ENCODE data around the gene EIF2AK2. TPM values are rescaled to one million over a fixed set of nuclear protein-coding genes. Genes with fewer than 3 reads are reported as not detected.

EIF2AK2 gene
- total and polyA plus RNA-seq, 12 donors, result 5.6 to 48.5 (median 33.6) TPM

- intact Hi-C loops (cut with DNase I), result no loop called here
- no peaks in the 10 kb centered on the region for H3K9me3 ChIP-seq (replicated peaks in 1 of 3)
- H3K4me1 ChIP-seq (replicated peaks in 1 of 2), result peaks cover 0 to 7% of the 10 kb centered on the region in 2 donors
- TF ChIP-seq CTCF (IDR thresholded peaks at IDR 0.05), result no peak
- no peak for TF ChIP-seq POLR2A (IDR thresholded peaks at IDR 0.05)
- DNase-seq, result no peak
- 72 to 87% (median 80%) methylated on average over 5 of the region's 5 CpGs for WGBS, 4 donors
- H3K36me3 ChIP-seq (replicated peaks in 1 of 2), result peaks cover 0 to 43% of the 10 kb centered on the region in 2 donors
- no peak overlapping the region for H3K27ac ChIP-seq
- H3K27me3 ChIP-seq, result no peaks in the 10 kb centered on the region
- no peak overlapping the region for H3K4me3 ChIP-seq
Measured at GRCh38 chr2:37091873-37092272, 64.9 kb downstream of the EIF2AK2 start.

- H3K4me1 ChIP-seq (replicated peaks in 1 of 2), result peaks cover 8 to 12% of the 10 kb centered on the region in 2 donors
- DNase-seq, result no peak
- intact Hi-C loops (cut with DNase I), result no loop called here
- H3K36me3 ChIP-seq (replicated peaks in 1 of 2), result peaks cover 0 to 34% of the 10 kb centered on the region in 2 donors
- H3K4me3 ChIP-seq, result no peak overlapping the region
- no peak overlapping the region for H3K27ac ChIP-seq
- H3K27me3 ChIP-seq, result no peaks in the 10 kb centered on the region
- no peak for TF ChIP-seq CTCF (IDR thresholded peaks at IDR 0.05)
- TF ChIP-seq POLR2A (IDR thresholded peaks at IDR 0.05), result no peak
- no peaks in the 10 kb centered on the region for H3K9me3 ChIP-seq (replicated peaks in 1 of 3)
- 75 to 92% (median 80%) methylated on average over 4 of the region's 4 CpGs for WGBS, 4 donors
Measured at GRCh38 chr2:37090019-37090477, 66.7 kb downstream of the EIF2AK2 start.

- 33 to 68% (median 57%) methylated on average over 1 of the region's 1 CpG for WGBS, 4 donors
- intact Hi-C loops (cut with DNase I), result no loop called here
- Histone ChIP-seq H3K9me3 (replicated peaks in 1 of 3) (no peaks in the 10 kb centered on the region), H3K27ac (no peak overlapping the region), H3K4me1 (replicated peaks in 1 of 2) (peaks cover 13 to 36% of the 10 kb centered on the region in 2 donors), H3K4me3 (no peak overlapping the region), H3K36me3 (replicated peaks in 1 of 2) (peaks cover 0 to 2% of the 10 kb centered on the region in 2 donors), H3K27me3 (no peaks in the 10 kb centered on the region)
- TF ChIP-seq CTCF (IDR thresholded peaks at IDR 0.05) (no peak), POLR2A (IDR thresholded peaks at IDR 0.05) (no peak)
- DNase-seq, result no peak
Measured at GRCh38 chr2:37085731-37086147, 71.0 kb downstream of the EIF2AK2 start.

- Histone ChIP-seq H3K27me3 (no peaks in the 10 kb centered on the region), H3K4me1 (replicated peaks in 1 of 2) (peaks cover 13 to 45% of the 10 kb centered on the region in 2 donors), H3K9me3 (replicated peaks in 1 of 3) (no peaks in the 10 kb centered on the region), H3K4me3 (peak overlapping the region; percentile 42 to 98 (median 76)), H3K36me3 (replicated peaks in 1 of 2) (peaks cover 0 to 4% of the 10 kb centered on the region in 2 donors), H3K27ac (peak overlapping the region in 4 of 5 donors; percentile 72 to 91 (median 76))
- intact Hi-C loops (cut with DNase I), result no loop called here
- no peak for DNase-seq
- 1 to 2% (median 2%) methylated on average over 10 of the region's 10 CpGs for WGBS, 4 donors
- no peak for TF ChIP-seq POLR2A (IDR thresholded peaks at IDR 0.05)
- no peak for TF ChIP-seq CTCF (IDR thresholded peaks at IDR 0.05)
Measured at GRCh38 chr2:37084797-37085196, 72.0 kb downstream of the EIF2AK2 start.

Measured in adrenal gland (tissue), 12 donors.